ENCODE data around the gene CFAP53.
"Not testable (repeated sequence)": the region's sequence is repeated elsewhere in the genome, so short reads cannot be mapped to it uniquely, and the experiment has no call there.

The CFAP53 gene, protein sequence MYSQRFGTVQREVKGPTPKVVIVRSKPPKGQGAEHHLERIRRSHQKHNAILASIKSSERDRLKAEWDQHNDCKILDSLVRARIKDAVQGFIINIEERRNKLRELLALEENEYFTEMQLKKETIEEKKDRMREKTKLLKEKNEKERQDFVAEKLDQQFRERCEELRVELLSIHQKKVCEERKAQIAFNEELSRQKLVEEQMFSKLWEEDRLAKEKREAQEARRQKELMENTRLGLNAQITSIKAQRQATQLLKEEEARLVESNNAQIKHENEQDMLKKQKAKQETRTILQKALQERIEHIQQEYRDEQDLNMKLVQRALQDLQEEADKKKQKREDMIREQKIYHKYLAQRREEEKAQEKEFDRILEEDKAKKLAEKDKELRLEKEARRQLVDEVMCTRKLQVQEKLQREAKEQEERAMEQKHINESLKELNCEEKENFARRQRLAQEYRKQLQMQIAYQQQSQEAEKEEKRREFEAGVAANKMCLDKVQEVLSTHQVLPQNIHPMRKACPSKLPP

GRCh38 chr18:50266248-50266704 is at the start of gene CFAP53:
TSS of gene CFAP53 (minus strand) at chr18:50266495. CDS start at chr18:50266404, 91 bp downstream.
- Mint-ChIP-seq H3K4me3 (peak within 1 kb of the TSS; percentile 95 to 97), H3K27me3 (no peaks in the 10 kb centered on the region), H3K27ac (peak within 1 kb of the TSS; percentile 95), H3K9me3 (no peaks in the 10 kb centered on the region), H3K4me1 (peaks cover 13 to 30% of the 10 kb centered on the region in 2 donors), H3K36me3 (peaks cover 9 to 10% of the 10 kb centered on the region in 2 donors)
- peak; percentile 91 for DNase-seq
- ATAC-seq (replicated peaks), result peak; percentile 91 to 94

GRCh38 chr18:50315100-50315871 is 49.0 kb upstream of the CFAP53 start:
- peak; percentile 71 to 75 for ATAC-seq (replicated peaks)
- Mint-ChIP-seq H3K27me3 (no peaks in the 10 kb centered on the region), H3K4me1 (peaks cover 31 to 57% of the 10 kb centered on the region in 2 donors), H3K36me3 (no peaks in the 10 kb centered on the region), H3K4me3 (peak overlapping the region; percentile 2 to 21), H3K27ac (peak overlapping the region; percentile 51), H3K9me3 (peaks cover 0 to 3% of the 10 kb centered on the region in 2 donors)
- no peak for DNase-seq

- ATAC-seq (replicated peaks), result no peak
- H3K27ac Mint-ChIP-seq, result peak overlapping the region; percentile 72
- peak overlapping the region in 1 of 2 donors; percentile 20 for H3K4me3 Mint-ChIP-seq
- H3K4me1 Mint-ChIP-seq, result peaks cover 35 to 64% of the 10 kb centered on the region in 2 donors
- peaks cover 0 to 3% of the 10 kb centered on the region in 2 donors for H3K9me3 Mint-ChIP-seq
- no peaks in the 10 kb centered on the region for H3K36me3 Mint-ChIP-seq
- no peak for DNase-seq
- H3K27me3 Mint-ChIP-seq, result no peaks in the 10 kb centered on the region
Measured at GRCh38 chr18:50313873-50314460, 47.7 kb upstream of the CFAP53 start.

DNA sequence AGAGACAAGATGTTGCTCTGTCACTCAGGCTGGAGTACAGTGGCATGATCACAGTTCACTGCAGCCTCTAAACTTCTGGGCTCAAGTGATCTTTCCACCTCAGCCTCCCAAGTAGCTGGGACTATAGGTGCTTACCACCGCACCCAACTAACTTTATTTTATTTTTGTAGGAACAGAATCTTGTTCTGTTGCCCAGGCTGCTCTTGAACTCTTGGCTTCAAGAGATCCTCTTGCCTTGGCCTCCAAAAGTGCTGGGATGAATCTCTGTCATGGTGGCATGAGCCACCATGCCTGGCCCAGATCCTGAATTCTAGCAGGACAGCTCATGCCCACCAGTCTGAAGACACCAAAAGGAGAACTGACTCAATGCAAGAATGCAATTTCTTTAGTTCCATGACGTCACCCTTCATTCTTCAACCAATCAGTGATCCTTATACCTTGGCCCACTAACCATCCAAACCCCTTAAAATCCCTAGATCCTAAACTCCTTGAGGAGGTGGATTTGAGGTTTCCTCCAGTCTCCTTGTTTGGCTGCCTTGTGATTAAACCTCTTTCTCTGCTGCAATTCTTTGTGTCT is 46.8 kb upstream of the CFAP53 start:
- Mint-ChIP-seq H3K27me3 (no peaks in the 10 kb centered on the region), H3K27ac (peak overlapping the region; percentile 97)

DNA sequence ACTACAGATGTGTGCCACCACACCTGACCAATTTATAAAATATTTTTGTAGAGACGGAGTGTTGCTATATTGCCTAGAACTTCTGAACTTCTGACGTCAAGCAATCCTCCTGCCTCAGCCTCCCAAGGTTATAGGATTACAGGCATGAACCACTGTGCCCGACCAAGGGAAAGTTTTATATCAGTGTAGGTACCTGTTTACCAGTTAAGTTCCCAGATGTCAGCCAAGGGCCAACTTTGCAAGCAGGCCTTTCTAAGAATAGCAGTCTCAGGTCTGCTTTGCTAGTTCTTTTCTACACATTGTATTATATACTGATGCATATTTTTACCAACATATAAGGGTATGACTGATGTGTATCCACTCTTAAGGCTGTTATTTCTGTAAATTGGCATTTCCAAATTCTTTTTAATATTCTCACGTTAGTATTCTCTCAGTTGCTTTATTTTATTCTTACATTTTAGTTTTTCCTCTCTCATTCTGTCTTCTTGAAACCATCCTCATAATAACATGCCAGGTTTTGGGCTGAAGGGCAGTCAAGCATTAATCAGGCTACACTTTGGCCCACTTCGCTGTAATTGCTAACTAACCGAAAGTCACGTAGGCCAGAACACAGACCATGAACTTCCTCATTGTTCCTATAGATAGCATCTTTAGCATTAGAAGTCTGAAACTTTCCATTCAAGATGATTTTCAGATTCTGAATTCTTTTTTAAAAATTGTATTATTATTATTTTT is 46.2 kb upstream of the CFAP53 start:
- Mint-ChIP-seq H3K27ac (peak overlapping the region; percentile 95), H3K9me3 (peaks cover 0 to 3% of the 10 kb centered on the region in 2 donors), H3K36me3 (no peaks in the 10 kb centered on the region), H3K4me1 (peaks cover 39 to 79% of the 10 kb centered on the region in 2 donors), H3K27me3 (no peaks in the 10 kb centered on the region), H3K4me3 (peak overlapping the region; percentile 61 to 65)
- peak; percentile 84 to 86 for ATAC-seq (replicated peaks)
- DNase-seq, result peak; percentile 53

More for the DNA sequence above, 46.8 kb upstream of the CFAP53 start:
- Mint-ChIP-seq H3K9me3 (peaks cover 0 to 3% of the 10 kb centered on the region in 2 donors), H3K4me1 (peaks cover 38 to 73% of the 10 kb centered on the region in 2 donors), H3K36me3 (no peaks in the 10 kb centered on the region), H3K4me3 (peak overlapping the region; percentile 32 to 60)
- ATAC-seq (replicated peaks), result peak; percentile 72 to 76
- peak; percentile 39 for DNase-seq

DNA sequence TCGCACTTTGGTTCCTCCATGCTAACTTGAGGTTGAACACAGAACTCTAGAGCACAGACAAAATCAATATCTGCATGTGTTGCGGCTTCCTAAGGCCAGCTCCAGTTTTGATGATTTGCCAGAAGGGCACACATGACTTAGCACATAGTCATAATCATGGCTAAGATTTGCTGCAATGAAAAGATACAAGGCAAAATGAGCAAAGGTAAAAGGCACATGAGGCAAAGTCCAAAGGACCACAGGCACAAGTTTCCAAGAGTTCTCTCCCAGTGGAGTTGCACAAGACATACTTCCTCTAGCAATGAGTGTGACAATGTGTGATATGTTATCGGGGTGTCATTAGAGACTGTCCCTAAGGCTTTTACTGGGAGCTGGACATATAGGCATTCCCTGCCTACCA is 45.4 kb upstream of the CFAP53 start:
- H3K27me3 Mint-ChIP-seq, result no peaks in the 10 kb centered on the region
- DNase-seq (no peak), ATAC-seq (replicated peaks) (no peak)
- peak overlapping the region; percentile 95 for H3K27ac Mint-ChIP-seq
- peaks cover 43 to 81% of the 10 kb centered on the region in 2 donors for H3K4me1 Mint-ChIP-seq
- no peak overlapping the region for H3K4me3 Mint-ChIP-seq
- peaks cover 0 to 3% of the 10 kb centered on the region in 2 donors for H3K9me3 Mint-ChIP-seq
- H3K36me3 Mint-ChIP-seq, result no peaks in the 10 kb centered on the region

DNA sequence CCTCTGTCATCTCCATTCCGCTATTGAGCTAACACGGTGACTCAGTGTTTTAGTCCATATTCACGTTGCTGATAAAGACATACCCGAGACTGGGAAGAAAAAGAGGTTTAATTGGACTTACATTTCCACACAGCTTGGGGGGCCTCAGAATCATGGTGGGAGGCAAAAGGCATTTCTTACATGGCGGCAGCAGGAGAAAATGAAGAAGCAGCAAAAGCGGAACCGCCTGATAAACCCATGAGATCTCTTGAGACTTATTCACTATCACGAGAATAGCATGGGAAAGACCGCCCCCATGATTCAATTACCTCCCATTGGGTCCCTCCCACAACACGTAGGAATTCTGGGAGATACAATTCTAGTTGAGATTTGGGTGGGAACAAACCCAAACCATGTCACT is 43.8 kb upstream of the CFAP53 start:
- Mint-ChIP-seq H3K36me3 (no peaks in the 10 kb centered on the region), H3K9me3 (peaks cover 0 to 5% of the 10 kb centered on the region in 2 donors), H3K4me1 (peaks cover 39 to 72% of the 10 kb centered on the region in 2 donors), H3K27me3 (no peaks in the 10 kb centered on the region), H3K4me3 (no peak overlapping the region), H3K27ac (no peak overlapping the region)
- ATAC-seq (replicated peaks), result no peak
- DNase-seq, result no peak

- not testable (repeated sequence) for ATAC-seq (replicated peaks); H3K9me3 Mint-ChIP-seq; H3K4me3 Mint-ChIP-seq
Measured at GRCh38 chr18:50308851-50309250, 42.6 kb upstream of the CFAP53 start.

DNA sequence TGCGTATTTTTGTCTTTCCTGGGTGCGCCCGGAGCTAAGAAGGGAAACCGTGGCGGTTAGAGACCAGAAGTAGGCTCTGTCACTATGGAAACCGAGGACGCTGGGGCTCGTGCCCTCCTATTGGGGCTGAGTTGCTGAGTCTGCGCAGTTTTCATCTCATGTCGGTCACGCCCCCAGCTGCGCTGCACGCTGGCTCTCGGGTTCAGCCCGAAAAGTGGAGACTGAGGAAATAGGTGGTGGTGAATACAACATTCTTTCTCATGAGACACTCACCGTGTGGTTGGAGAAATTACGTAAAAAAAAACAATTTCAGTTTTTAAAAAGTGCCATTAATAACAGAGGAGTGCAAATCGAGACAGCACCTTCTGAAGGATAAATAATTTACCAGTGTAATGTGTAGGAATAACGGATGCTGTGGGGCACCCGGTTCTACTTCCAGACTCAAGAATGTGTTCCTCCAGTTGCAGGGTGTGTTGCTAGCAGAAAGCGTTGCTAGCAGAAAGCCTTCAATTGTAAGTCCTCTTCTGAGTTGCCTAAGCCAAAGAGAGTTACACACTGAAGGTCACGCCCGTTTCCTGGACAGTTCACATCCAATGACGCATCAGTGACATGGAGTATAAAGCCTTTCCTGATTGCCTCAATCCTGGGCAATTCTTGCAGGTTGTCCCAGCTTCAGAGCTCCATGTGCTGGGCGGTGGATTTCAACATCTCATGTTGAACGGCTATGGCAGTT is 41.6 kb upstream of the CFAP53 start:
- H3K27ac Mint-ChIP-seq, result peak overlapping the region; percentile 86
- peaks cover 0 to 2% of the 10 kb centered on the region in 2 donors for H3K9me3 Mint-ChIP-seq
- DNase-seq, result peak; percentile 85
- H3K36me3 Mint-ChIP-seq, result no peaks in the 10 kb centered on the region
- peaks cover 25 to 50% of the 10 kb centered on the region in 2 donors for H3K4me1 Mint-ChIP-seq
- ATAC-seq (replicated peaks), result peak; percentile 95 to 97
- H3K27me3 Mint-ChIP-seq, result no peaks in the 10 kb centered on the region
- H3K4me3 Mint-ChIP-seq, result peak overlapping the region; percentile 87 to 93

More at GRCh38 chr18:50308851-50309250, 42.6 kb upstream of the CFAP53 start:
- H3K4me1 Mint-ChIP-seq, result peaks cover 31 to 59% of the 10 kb centered on the region in 2 donors
- H3K27ac Mint-ChIP-seq, H3K36me3 Mint-ChIP-seq, H3K27me3 Mint-ChIP-seq, DNase-seq: not testable (repeated sequence)

- ATAC-seq (replicated peaks) (peak; percentile 4 to 19), DNase-seq (no peak)
- Mint-ChIP-seq H3K27ac (peak overlapping the region; percentile 86), H3K4me1 (peaks cover 22 to 45% of the 10 kb centered on the region in 2 donors), H3K9me3 (peaks cover 0 to 2% of the 10 kb centered on the region in 2 donors), H3K4me3 (peak overlapping the region; percentile 87 to 93), H3K36me3 (no peaks in the 10 kb centered on the region), H3K27me3 (no peaks in the 10 kb centered on the region)
Measured at GRCh38 chr18:50307400-50307737, 41.1 kb upstream of the CFAP53 start.

- peak overlapping the region; percentile 69 for H3K27ac Mint-ChIP-seq
- H3K4me3 Mint-ChIP-seq, result peak overlapping the region; percentile 87 to 93
- peaks cover 22 to 43% of the 10 kb centered on the region in 2 donors for H3K4me1 Mint-ChIP-seq
- no peak for ATAC-seq (replicated peaks)
- H3K9me3 Mint-ChIP-seq, result peaks cover 0 to 2% of the 10 kb centered on the region in 2 donors
- no peaks in the 10 kb centered on the region for H3K36me3 Mint-ChIP-seq
- no peak for DNase-seq
- peaks cover 0 to 1% of the 10 kb centered on the region in 2 donors for H3K27me3 Mint-ChIP-seq
Measured at GRCh38 chr18:50306944-50307343, 40.6 kb upstream of the CFAP53 start.

- Mint-ChIP-seq H3K36me3 (no peaks in the 10 kb centered on the region), H3K9me3 (peaks cover 0 to 2% of the 10 kb centered on the region in 2 donors), H3K4me3 (no peak overlapping the region), H3K27ac (no peak overlapping the region), H3K4me1 (peaks cover 4 to 15% of the 10 kb centered on the region in 2 donors), H3K27me3 (peaks cover 13 to 19% of the 10 kb centered on the region in 2 donors)
- ATAC-seq (replicated peaks) (no peak), DNase-seq (no peak)
Measured at GRCh38 chr18:50301074-50301473, 34.8 kb upstream of the CFAP53 start.
